Right lung (tissue), 5 donors: ENCODE measurements around the gene ADAP1. TPM values are rescaled to one million over a fixed set of nuclear protein-coding genes. Genes with fewer than 3 reads are reported as not detected.
A peak's percentile ranks its signal among the peaks of the same experiment; 100 is the strongest.

Experiments used
- DNase-seq, 2 donors: peaks; one replicate each; pipeline ENCODE4 v3.0.0-alpha.2; 2013
- polyA plus RNA-seq, 5 donors: library from polyadenylated mRNA; unstranded; fragments of 120-200 nt; gene quantifications; one replicate each; pipeline versions ENCODE4 v1.2.1 to v1.2.3, GENCODE V29; 2013; ENCODE audit warnings: inconsistent platforms in 1 of 5, low replicate concordance in 1 of 5; ENCODE audit not compliant: insufficient read length in 5 of 5, insufficient read depth in 1 of 5

ADAP1 gene
- polyA plus RNA-seq, 5 donors: 4.5 to 10.6 (median 8.1) TPM

DNA sequence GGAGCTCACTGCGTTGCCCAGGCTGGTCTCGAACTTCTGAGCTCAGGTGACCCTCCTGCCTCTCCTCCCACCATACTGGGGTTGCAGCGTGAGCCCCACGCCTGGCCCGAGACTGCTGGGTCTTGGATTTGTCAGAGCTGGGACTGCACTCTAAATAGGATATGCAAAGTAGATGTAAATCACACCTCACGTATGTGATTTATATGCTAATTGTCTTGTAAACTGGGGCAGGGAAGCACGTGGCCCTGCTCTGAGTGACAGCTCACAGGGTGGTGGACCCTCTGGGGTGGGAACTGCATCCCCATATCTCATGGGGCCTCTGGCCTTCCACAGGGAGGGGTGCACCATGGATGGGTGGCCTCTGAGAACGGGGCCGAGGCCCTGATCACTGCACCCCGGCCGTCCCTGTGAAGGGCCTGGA is 44.0 kb downstream of the ADAP1 start:
- no peak for DNase-seq

DNA sequence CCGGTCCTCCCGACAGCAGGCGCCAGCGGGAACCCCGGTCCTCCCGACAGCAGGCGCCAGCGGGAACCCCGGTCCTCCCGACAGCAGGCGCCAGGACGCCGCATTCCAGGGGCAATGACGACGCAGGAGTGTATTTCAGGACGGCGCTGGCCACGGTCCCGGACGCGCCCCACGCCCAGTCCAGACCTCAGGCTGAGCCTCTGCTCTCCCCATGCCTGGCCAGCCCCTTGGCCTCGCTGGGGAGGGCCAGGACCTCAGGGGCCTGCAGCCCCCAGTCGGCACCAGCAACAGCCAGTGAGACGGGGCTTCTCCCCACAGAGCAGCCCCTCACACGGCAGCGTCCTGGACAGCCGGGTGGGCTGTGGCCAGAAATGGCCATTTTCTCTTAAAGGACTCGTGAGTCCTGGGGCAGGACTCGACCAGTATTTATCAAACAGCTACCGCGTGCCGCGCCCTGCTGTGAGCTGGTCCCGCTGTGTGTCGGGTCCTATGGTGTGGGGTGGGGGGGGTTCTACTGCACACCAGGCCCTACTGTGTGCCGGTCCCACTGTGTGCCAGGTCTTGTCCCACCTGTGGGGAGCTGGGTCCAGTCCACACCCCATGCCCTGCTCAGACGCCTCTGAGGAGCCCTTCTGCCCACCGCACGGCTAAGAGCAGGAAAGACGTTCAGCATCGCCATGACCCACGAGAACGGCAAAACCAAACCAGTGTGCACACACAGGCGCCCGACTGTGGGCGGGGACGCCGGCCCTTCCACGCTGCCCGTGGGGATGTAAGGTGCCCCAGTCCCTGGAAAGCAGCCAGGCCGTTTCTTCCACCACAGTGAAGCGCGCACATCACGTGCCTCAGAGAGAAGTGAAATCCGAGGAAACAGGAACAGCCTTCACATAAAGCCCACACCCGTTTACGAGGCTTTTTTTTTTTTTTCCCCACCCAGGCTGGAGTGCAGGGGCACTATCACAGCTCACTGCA is 44.8 kb downstream of the ADAP1 start:
- no peak for DNase-seq

DNA sequence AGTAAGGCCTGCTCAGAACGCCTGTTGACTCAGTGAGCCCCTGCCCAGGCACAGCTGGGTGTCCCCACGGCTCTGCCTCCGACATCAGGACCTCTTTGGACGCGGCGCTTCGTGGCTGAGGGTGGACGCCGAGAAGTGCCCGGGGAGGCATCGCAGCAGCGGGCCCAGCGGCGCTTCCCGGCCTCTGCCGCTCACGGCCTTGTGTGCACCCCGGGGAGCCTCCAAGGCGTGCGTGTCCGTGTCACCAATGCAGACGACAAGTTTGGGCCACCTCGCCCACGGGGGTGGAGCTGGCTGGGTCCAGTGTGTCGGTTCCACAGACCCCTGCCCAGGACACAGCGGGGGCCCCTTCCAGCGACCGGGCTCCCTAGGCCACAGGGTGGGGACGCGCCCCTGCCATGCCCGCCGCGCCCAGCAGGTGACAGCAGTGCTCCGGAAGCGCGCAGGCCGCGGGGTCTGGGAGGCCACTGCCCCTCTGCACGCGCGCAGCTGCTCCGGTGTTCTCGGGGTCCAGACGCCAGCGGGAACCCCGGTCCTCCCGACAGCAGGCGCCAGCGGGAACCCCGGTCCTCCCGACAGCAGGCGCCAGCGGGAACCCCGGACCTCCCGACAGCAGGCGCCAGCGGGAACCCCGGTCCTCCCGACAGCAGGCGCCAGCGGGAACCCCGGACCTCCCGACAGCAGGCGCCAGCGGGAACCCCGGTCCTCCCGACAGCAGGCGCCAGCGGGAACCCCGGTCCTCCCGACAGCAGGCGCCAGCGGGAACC is 45.7 kb downstream of the ADAP1 start:
- peak in 1 of 2 donors; percentile 30 for DNase-seq

DNA sequence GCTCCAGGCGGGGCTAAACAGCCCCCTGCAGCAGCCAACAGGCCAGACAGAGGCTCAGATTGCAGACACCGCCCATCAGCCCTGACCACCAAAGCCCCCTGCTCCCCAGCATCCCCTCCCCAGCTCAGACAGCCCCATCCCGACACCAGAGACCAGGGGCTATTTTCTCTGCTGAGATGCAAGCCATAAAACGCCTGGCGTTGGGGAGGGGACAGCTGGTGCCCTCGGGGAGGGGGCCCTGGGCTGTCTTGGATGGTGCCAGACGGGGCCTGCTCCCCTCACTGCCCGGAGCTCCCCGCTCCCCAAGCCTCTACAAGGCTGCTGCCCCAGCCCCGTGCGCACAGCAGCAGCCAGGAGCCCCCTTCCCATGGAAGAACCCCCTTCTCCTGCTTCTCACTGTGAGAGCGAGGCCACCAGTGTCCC is 46.3 kb downstream of the ADAP1 start:
- no peak for DNase-seq

DNA sequence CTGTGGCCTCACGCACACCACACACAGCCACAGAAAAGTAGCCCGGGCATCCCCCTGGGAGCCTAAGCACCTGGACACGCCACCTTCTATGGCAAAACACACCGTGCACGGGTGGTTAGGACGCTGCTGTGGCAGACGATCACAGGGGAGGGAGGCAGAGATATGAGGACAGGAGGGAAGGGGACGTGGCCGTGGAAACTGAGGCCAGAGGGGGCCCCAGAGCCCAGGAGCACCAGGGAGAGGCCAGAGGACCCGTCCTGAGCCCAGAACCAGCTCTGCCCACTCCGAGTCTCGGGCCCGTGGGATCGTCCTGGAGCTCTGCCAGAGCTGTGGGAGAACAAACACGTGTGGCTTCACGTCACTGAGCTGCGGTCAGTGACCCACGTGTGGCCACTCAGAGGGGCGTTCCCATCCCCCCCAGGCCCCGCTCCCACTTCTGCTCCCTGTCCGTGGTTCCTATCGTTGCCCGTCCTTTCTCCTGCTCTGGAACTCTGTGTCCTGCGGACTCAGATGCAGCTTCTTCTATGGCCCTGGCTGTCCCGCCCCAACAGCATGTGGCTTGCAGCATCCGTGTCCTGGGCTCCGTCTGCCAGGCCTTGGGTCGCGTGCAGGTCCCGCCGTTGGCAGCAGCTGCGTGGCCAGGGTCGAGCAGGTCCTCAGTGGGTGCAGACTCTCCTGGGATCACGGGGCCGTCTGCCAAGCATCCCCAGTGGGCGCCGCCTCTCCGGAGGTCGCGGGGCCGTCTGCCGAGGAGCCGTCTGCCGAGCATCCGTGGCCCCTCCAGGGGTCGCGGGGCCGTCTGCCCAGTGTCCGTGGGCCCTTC is 47.1 kb downstream of the ADAP1 start:
- no peak for DNase-seq

DNA sequence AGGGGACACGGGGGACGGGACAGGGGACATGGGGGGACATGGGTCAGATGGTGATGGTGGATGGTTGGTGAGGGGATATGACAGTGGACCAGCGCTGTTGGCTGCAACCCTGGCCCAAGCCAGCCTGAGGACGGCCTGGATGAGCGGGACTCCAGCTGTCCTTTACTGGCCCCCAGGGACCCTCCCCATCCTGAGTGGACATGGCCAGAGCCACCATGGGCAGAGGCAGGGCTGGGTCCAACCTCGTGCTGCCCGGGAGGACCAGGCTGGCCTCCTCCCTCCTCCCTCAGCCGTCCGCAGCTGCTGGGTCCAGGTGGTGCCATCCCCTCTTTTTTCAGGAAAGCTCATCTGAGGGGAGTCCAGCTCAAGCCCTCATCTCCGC is 47.7 kb downstream of the ADAP1 start:
- DNase-seq: no peak

DNA sequence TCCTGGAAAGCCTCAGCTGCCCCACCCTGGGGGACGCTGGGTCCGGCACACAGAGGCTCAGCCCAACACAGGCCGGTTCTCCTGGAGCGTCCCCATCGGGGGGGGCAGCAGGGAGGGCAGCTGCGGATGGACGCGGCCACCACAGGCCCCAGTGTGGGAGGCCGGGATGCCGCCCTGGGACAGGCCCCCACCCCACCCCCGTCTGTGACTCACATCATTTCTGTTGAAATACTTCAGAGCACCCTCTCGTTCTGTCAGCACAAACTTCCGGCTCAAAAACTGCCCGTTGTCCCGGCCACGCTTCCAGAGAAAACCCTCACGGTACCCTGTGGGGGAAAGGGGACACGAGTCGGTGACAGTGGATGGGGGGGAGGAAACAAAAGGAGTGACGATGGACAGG is 49.6 kb downstream of the ADAP1 start:
- no peak for DNase-seq

DNA sequence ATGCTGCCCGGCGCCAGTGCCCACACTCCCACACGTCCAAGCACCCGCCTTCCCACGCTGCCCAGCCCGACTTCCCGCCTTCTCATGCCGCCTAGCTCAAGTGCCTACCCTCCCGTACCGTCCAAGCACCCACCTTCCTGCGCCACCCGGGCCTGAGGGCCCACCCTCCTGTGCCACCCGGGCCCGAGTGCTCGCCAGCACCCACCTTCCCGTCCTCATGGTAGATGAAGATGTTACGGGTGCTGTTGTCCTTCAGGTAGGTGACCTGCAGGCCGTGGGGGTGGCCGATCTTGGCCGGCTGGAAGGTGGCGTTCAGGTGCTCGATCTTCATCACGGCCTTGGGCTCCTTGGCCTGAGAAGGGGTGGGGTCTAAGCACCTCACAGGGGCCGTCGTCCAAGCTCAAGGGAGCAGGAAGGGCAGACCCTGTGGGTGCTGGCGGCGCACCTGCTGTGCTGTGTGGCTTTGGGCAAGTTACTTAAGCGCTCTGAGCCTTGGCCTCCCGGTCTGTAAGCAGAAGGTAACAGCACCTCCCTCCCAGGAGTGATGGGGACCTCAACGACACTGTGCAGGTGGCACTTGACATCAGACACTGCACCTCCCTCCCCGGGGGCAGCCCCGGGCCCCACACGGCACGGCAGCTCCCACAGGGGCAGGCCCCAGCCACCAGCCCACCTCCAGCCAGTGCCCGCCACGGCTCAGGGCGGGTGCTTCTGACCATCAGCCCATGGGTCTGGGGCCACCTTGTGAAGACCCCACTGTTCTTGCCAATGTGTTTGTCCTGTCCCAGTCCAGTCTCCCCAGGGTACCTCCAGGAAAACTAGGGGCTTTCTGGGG is 50.3 kb downstream of the ADAP1 start:
- DNase-seq: no peak

DNA sequence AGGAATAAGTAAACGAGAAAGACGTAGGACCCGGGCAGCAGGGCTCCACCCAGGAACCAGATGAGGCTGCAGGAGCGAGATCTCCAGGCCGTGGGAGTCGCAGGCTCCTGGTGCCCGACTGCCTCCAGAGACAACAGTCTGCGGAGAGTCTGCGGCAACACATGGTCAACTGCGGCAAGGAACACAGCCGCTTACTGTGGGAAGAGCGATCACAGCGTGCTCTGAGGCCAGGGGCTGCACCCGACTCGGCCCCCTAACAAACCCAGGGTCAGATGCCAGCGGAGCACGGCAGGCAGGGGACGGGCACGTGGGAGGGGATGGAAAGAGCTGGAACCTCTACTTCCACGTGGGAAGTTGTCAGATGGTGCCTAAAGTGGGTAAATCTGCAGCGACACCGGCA is 51.5 kb downstream of the ADAP1 start:
- no peak for DNase-seq

DNA sequence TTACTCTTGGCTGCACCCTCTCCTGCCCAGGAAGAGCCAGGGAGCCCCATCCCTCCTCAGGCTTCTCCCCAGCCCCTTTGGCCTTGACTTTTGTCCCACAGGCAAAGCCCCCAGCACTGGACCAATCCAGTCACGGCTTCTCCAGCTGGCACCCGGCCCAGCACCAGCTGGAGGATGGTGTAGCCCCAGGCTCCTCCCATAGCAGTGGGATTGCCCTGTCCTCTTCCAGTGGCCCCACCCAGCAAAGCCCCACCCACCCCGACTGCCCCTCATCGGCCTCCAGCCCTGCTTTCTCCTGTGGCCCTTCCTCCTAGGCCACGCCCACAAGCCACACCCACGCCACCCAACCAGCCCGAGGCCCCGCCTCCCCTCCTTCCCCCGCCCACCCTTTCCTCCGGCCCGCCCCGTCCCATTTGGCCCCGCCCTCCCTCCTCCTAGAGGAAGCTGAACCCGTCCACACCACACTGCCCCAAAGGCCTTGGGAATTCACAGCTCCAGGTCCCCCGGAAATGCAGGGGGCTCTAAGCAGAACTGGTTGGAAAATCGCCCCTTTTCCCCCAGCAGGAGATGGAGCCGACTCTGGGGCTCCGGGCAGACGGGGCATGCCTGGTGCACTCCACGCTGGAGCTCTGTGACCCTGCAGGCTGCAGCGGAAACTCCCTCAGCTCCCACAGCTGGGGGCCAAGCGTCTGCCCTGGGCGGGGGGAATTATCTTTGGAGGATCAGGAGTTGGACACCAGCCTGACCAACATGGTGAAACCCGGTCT is 52.9 kb downstream of the ADAP1 start:
- DNase-seq: peak; percentile 57 to 68

DNA sequence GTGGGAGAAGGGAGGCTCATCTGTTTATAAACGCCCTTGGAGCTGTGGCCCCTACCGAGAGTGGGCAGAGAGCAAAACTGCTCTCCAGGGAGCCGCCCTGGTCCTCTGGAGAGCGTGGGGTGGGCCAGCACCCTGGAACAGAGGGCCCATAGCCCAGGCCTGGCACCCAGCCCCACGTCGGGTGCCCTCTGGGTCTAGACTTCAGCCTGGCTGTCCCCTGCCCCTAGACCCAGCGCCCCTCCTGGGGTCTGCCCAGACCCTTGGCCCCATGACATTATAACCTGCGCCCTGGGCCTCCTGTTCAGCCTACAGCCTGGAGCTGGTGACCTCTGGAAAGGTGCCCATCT is 53.5 kb downstream of the ADAP1 start:
- DNase-seq: no peak

DNA sequence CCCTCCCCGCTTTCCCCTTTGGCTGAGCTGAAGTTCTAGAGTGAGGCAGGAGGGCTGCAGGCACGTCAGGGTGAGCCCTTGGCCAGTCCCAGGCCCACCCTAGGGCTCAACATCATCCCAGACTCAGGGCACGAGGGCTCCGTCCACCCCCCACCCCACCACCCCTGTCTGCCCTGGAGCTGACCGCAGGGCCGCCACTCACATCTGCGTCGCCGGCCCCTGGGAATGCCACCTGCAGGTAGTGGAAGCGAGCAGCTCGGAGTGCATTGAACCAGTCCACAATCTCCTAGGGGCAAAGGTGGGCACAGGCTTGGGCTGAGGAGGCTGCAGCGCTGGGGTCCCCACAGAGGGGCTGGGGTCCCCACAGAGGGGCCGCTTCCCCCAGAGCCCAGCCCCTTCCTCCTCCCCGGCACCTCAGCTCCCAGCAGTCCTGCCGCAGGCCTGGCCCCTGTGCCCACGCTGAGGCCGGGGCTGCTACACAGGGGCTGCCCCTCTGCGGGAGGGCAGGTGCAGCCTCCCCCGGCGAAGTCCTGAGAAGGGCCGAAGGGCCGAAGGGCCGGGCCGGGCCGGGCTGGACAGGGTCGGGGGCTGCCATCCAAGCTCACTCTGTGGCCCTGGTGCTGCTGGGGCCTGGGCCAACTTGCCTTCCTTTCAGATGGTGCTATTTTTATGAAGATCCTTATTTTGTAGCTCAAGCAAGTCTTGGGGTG is 54.0 kb downstream of the ADAP1 start:
- no peak for DNase-seq

DNA sequence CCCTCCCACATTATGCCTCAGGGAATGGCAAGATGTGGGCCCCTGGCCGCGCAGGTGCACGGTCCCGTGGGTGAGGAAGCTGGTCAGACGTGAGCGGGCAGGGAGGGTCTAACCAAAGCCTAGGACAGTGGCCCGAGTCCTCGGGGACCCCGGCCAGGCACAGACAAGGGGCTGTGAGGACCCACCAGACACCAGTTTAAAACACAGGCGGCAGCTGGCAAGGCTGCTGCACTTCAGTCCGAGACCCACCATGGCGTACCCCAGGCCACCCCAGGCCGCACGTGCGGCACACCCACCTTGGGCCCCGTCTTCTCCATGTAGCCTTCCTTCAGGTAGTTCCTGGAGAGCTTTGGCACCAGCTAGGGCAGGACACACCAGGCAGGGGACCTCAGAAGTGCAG is 54.7 kb downstream of the ADAP1 start:
- DNase-seq: no peak

DNA sequence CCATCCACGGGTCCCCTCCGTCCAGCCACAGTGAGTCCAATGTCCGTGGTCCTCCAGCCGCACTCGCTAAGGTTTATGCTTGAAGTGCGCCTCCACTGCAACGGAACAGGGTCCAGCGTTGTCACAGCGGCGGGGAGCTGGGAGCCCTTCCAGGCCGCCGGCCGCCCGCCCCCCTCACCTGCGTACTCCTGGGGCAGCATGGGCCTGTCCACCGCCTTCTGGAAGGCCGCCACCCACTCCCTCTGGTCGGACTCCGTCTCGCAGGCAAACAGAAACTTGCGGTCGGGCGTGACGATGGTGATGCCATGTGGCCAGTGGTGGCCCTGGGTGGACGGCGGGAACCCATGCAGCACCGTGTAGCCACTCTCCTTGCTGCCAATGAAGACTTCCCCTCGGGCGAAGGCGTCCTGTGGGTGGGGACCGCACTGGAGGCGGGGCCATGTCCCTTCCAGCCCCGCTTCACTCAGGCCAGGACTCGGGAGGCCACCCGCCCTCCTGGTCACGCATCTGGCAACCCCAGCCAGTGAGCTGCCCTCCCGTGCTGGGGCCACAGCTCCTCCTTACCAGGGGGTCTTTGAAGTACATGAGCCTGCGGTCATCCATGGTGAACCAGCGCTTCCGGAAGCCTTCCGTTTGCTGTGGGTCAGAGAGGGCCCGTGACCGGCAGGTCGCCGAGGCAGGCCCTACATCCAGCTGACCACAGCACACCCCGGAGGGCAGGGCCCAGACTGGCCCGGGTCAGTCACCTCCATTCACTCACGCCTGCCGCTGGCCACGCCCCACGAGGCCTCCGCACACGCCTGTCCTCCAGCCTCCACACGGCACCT is 55.4 kb downstream of the ADAP1 start:
- no peak for DNase-seq

DNA sequence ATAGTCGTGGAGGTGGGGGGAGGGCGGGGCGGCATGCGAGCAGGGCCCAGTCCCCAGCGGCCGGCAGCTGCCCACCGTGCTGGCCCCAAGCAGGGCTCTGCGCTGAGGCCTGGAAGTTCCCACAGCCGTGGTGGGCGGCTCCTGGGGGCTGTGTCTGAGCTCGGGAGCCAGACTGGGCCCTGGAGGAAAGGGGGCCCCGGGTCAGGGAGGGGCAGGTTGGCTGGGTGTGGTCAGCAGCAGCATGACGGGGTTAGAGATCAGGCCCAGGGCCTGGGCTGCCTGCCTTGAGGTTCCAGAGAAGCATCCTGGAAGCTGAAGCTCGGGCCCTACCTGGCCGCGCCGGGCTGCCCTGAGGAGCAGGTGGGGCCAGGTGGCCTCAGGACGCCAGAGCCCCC is 56.0 kb downstream of the ADAP1 start:
- DNase-seq: no peak

DNA sequence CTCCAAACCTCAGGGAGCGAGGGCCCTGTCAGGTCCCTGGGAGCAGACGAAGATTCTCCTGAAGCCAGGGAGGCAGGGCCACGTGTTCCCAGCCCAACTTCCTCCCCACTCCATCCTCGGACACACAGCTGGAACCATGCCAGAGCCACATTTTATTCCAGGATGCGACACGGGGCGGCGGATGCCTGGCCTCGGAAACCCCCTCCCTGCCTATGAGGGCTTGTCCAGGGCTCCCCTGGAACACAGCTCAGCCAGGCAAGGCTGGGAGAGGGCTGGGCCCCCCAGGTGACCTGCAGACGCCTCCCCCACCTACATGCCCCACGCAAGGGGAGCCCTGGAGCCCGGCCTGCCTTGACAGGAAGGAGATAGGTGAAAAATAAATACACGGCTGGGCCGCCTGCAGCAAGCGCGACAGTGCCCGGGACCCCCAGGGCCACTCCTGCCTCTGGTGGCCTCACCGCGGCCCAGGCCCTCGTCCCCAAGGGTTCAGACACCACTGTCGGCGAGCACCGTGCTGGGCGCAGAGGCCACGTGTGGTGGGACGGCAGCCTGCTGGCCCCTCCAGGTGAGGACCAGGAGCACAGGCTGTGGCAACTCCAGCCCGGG is 56.6 kb downstream of the ADAP1 start:
- peak; percentile 47 to 49 for DNase-seq

DNA sequence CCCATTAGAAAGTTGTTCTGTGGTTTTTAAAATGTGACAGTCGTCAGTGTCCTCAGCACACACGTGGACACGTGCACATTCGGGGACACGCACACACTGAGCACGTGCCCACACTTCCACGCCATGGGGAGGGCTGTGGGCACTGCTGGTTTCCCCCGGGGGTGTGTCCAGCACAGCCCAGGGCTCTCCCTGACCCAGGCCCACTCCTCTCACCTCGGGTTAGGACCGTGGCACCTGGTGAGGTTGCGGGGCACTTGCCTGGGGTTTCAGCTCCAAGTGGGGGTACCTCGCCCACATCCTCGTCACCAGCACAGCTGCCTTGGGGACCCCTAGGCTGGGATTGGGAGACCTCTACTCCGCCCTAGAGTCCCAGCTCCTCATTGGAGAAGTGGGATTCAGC is 57.4 kb downstream of the ADAP1 start:
- DNase-seq: no peak

DNA sequence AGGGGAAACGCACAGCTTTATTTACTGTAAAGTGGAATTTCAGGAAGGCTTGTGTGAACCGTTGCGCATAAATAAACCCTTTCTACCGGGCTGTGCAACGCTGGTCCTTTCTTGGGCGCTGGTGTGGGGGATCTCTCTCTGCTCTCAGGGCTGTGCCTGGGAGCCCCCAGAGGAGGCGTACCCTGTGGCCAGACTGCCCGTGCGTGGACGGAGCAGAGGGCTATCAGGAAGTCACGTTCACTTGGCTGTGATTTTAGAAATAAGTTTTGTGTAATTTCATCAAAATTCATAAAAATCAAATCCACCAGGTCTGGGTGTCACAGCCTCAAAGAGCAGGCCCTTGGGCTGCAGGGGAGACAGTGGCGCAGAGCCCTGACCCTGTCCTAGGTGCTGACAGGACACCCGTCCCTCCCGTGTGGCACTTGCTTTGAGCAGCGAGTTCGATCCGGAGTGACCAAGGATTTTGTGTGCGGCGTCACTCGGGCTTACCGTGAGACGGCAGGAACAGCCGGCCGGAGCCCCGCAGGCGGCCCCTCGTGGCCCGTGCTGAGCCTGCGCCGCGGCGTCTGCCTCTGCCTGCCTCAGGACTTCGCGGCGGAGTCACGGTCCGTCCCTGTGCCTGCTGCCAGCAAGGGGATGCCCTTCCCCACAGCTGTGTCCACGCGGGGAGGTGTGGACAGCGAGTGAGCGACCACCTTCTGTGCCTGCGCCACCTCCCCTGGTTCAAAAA is 58.0 kb downstream of the ADAP1 start:
- no peak for DNase-seq
